HG02610 (cell line): ENCODE measurements around the gene ALDH1A2.

ENCODE experiments used
- ATAC-seq: cut with Tn5 transposase; IDR thresholded peaks from one replicate; pipeline ENCODE4 v1.9.1; 2021; ENCODE audit warnings: mild to moderate bottlenecking, moderate library complexity; ENCODE audit not compliant: unreplicated experiment

ALDH1A2 gene

GRCh38 chr15:57947282-57947681 is 118.2 kb downstream of the ALDH1A2 start:
- ATAC-seq, result no peak

GRCh38 chr15:57946491-57947048 is 118.9 kb downstream of the ALDH1A2 start:
- ATAC-seq, result no peak

GRCh38 chr15:57945616-57946015 is 119.9 kb downstream of the ALDH1A2 start:
- ATAC-seq, result no peak

GRCh38 chr15:57943754-57944420 is 121.6 kb downstream of the ALDH1A2 start:
- ATAC-seq, result no peak

GRCh38 chr15:57943171-57943570 is 122.3 kb downstream of the ALDH1A2 start:
- no peak for ATAC-seq

- no peak for ATAC-seq
Measured at GRCh38 chr15:57941816-57942215, 123.7 kb downstream of the ALDH1A2 start.

GRCh38 chr15:57932348-57932747 is 133.2 kb downstream of the ALDH1A2 start:
- no peak for ATAC-seq

GRCh38 chr15:57931570-57931969 is 133.9 kb downstream of the ALDH1A2 start:
- ATAC-seq, result no peak

GRCh38 chr15:57927091-57927631 is 138.3 kb downstream of the ALDH1A2 start:
- ATAC-seq, result no peak

GRCh38 chr15:57925650-57926049 is 139.9 kb downstream of the ALDH1A2 start:
- ATAC-seq, result no peak

- ATAC-seq, result no peak
Measured at GRCh38 chr15:57924598-57924997, 140.9 kb downstream of the ALDH1A2 start.

- no peak for ATAC-seq
Measured at GRCh38 chr15:57923750-57924149, 141.8 kb downstream of the ALDH1A2 start.

GRCh38 chr15:57923306-57923705 is 142.2 kb downstream of the ALDH1A2 start:
- no peak for ATAC-seq

GRCh38 chr15:57922776-57923175 is 142.7 kb downstream of the ALDH1A2 start:
- ATAC-seq, result no peak

- no peak for ATAC-seq
Measured at GRCh38 chr15:57921371-57921770, 144.1 kb downstream of the ALDH1A2 start.

GRCh38 chr15:57920911-57921310 is 144.6 kb downstream of the ALDH1A2 start:
- no peak for ATAC-seq

- no peak for ATAC-seq
Measured at GRCh38 chr15:57919754-57920153, 145.8 kb downstream of the ALDH1A2 start.

- ATAC-seq, result no peak
Measured at GRCh38 chr15:57917998-57918397, 147.5 kb downstream of the ALDH1A2 start.

GRCh38 chr15:57916695-57917094 is 148.8 kb downstream of the ALDH1A2 start:
- ATAC-seq, result no peak

GRCh38 chr15:57915827-57916531 is 149.5 kb downstream of the ALDH1A2 start:
- no peak for ATAC-seq

- no peak for ATAC-seq
Measured at GRCh38 chr15:57914350-57915055, 151.0 kb downstream of the ALDH1A2 start.
